NCI-H69 (cell line): ENCODE data around the gene DUS1L.
A peak's percentile ranks its signal among the peaks of the same experiment; 100 is the strongest.

Source experiments
- DNase-seq: peaks from one replicate; lab custom pipeline; 2025; lab: John Stamatoyannopoulos, UW

DUS1L gene

GRCh38 chr17:82023447-82024241 is 42.0 kb downstream of the DUS1L start:
- DNase-seq = peak; percentile 69

- peak; percentile 100 for DNase-seq
These were observed 42.6 kb downstream of the DUS1L start, which contains the start of gene LRRC45 for GRCh38 chr17:82022981-82023446. Gene LRRC45, plus strand, starts transcription at chr17:82023305. Its CDS starts 339 bp downstream, at chr17:82023644.

GRCh38 chr17:82022310-82022980 is 43.2 kb downstream of the DUS1L start, which contains the start of gene CENPX:
Gene CENPX, minus strand, starts transcription at chr17:82022878. Its CDS starts 17 bp downstream, at chr17:82022861.
- no peak for DNase-seq

- DNase-seq = peak; percentile 44
These were observed 43.7 kb downstream of the DUS1L start for GRCh38 chr17:82021900-82022309.

DNA sequence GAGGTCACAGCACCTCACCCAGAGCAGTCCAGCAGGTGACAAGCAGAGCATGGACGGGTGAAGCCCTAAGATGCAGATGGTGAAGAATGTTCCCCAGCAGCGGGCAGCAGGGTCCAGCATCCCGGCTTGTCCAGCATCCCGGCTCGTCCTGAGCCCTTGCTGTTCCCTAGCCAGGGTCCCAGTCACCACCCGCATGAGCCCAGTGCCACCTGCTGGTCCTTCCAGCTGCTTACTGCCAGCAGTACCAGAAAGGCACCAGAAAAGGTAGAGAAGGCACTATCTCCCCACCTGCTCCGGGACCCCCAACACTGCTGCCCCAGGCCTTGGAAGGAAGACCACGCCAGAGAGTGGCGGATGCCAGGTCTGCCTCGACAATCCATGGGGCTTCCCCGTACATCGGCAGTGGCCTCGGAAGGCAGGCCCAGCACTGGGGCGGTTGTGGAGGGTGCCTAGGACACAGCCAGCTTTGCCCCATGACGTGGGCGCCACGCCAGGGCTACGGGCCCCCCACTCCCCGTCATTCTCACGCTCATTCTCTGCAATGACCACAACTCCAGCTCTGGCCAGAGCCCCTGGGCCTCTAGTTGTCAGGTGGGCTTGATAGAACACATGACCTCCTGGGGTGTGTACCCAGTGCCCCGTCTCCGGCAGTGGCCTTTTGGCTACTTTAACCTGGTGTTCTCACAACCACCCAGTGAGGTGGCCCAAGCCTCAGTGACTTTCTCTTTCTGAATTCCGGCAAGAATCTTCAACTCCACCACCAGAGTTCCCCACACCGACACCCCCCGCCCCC is 44.3 kb downstream of the DUS1L start:
- peak; percentile 59 for DNase-seq

- no peak for DNase-seq
These were observed 45.0 kb downstream of the DUS1L start for GRCh38 chr17:82020572-82021106.

DNA sequence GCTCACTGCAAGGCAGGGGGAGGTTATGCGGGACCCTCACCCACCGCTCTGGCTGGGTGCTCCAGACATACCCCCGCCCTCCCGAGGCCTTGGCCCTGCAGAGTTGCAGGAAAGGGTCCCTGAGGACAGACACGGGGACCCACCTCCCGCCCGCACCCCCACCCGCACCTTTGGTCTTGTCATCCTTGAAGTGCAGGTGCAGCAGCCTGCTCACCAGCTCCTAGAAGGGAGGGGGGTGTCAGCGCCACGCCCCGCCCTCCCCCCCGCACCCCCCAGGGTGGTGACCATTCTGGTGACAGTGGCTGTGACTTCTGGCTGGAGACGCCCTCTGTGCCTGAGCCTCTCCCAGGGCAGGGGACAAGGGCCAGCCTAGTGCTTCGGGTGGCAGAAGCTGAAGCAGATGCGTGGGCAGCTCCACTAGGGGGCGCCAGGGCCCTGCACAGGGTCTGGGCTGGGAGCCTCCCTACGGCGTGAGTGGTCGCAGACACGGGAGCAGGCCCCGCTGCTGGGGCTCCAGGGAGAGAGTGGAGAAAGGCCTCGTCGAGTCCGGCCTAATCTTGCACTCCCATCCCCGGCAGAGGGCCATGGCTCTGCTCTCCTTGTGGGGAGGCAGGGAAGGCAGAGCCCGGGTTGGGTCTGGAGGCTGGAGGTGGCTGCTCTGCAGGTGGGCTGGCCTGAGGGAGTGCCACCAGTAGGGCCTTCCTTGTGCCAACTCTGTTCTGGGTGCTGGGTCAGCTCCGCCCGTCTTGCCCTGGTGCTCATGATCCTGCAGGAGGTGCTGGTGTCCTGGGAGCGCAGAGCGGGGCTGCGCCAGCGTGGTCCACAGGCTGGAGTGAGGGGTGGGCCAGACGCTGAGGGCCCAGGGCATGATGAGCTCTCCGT is 45.7 kb downstream of the DUS1L start:
- DNase-seq = peak; percentile 72

- no peak for DNase-seq
These were observed 46.5 kb downstream of the DUS1L start for GRCh38 chr17:82018989-82019689.

DNA sequence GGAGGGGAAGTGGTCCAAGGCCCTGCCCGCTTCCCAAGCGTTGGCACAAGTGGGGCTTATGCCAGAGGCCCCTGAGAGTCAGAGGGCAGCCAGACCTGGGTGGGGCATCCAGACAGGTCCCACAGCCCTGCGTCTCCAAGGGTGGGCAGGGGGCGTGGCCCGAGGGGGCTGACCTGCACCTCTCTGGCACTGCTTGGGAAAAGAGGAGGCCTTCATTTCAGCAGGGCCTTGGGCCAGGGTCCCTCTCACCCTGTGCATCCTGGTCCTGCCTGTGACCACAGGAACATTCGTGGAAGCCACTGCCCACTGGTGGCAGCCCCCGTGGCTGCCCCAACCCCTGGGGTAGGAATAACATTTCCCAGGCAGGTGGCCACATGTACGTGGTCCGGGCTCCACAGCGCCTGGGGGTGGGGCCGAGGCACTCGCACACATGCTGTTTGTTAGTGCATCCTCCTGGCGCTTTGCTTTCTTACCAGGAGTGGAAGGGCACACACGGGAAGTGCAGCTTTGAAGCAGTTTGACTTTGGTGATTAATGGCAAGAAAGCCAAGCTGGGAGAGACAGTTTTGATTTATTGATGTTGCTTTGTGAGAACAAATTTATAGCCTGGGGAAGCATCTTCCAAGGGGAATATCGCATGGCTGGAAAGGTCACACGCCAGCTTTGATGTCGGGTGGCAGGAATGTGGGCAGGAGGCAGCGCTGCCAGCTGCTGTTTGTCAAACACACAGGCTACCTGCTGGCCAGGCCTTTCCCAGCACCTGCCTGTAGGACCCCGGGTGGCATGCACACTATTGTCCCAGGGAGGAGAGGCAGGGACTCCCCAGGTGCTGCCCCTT is 47.2 kb downstream of the DUS1L start:
- DNase-seq = peak; percentile 96

GRCh38 chr17:82017612-82018151 is 47.9 kb downstream of the DUS1L start:
- DNase-seq = no peak

- no peak for DNase-seq
These were observed 48.6 kb downstream of the DUS1L start for GRCh38 chr17:82016875-82017459.

DNA sequence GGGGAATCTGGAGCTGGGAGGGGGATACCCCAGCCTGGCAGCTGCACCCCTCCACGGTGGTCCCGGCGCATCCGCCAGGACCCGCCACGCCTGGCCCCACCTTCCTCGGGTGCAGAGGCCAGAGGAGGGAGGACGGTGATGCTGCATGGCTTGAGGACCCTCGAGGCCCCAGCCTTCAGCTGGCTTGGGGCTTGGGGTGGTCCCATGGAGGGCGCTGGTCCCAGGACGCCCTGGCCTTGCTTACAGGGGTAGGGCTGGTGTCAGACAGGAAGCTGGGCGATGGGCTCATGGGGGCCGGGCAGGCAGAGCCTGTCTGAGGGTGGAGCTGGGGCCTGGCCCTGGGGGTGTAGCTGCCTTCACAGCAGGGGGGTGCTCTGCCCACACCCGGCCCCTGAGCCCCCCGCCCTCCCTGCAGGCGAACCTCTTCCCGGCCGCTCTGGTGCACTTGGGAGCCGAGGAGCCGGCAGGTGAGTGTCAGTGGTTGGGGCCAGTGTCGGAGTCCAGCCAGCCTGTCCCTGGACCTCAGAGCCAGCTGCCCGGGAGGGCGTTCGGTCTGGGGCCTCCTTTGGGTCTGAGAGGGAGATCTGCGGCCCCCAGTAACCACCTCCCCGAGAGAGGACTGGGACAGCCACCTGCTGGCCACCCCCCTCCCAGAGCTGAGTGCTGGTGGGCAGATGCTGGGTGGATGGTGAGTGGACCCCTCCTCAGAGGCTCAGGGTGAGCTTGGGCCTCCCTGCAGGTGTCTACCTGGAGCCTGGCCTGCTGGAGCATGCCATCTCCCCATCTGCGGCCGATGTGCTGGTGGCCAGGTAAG is 49.3 kb downstream of the DUS1L start:
- DNase-seq = no peak

DNA sequence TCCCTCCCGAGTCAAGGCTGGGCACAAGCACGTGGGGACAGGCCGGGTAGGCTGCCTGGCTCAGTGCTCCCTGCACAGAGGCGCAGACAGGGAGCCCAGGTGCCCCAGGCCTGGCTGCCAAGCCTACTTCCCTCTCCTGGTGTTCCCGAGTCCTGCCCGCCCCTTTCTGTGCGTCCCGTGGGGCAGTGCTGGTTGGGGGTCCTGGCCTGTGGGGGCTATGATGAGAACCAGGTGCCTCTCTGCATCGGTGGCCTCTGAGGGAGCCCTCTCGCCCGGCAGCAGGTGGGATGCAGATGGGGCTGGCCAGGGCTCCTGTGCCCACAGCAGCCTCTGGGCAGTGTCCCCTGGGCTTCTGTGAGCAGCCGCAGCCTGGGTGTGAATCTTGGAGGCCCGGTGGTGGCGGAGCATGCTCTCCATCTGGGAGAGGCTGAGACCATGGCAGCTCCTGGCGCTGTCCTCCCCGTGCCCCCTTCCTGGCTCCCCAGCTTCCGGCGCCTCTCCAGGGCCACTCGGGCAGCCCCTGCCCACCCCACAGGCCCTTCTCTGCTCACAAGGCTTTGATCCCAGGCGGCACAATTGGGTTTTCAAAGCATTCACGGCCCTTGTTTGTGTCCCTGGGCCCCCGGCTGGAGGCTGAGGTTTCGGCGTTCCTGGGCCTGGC is 50.2 kb downstream of the DUS1L start:
- no peak for DNase-seq

DNA sequence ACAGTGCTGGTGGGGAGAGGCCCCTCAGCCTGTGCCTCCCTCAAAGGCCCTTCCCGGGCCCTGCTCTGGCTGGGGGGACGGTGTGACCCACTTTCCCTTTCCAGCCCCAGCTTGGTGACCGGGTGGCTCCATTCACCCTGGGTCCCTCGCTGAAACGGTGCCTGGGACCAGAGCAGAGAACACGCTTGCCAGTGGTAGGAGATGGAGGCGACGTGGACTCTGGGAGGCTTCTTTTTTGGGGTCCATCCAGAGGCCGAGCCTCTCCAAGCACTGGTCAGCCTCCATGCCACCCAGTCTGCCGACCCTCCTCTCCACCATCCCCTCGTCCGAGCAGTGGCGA is 50.7 kb downstream of the DUS1L start:
- DNase-seq = no peak

- peak; percentile 63 for DNase-seq
These were observed 51.2 kb downstream of the DUS1L start for GRCh38 chr17:82014432-82014831.

GRCh38 chr17:82013772-82014321 is 51.8 kb downstream of the DUS1L start:
- no peak for DNase-seq

DNA sequence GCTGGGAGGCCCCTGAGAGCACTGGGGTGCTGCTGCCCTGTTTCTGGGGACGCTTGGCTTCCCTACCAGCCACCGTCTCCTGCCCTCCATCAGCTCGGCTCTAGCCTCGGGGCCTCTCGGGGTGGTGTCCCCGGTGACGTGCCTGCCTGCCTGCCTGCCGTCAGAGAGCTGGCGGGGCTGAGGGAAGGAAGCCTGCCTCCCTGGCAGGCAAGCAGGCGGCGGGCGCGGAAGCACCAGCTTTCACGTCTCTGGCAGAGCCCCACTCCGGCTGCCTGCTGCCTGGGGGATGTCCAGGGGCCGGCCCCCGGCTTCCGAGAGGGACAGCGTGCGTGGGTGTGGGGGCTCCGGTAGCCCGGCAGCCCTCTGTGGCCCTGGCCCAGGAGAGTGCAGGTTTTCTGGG is 52.3 kb downstream of the DUS1L start:
- DNase-seq = no peak
